Measurements from ENCODE around the gene EID2B. TPM values are rescaled to one million over a fixed set of nuclear protein-coding genes. Genes with fewer than 3 reads are reported as not detected.

The EID2B gene
- total and polyA plus RNA-seq, 2 of the 8 experiments (the other 6 are each of a cell fraction or from before 2014, with no cell fraction given): 2.1 to 2.4 TPM

DNA sequence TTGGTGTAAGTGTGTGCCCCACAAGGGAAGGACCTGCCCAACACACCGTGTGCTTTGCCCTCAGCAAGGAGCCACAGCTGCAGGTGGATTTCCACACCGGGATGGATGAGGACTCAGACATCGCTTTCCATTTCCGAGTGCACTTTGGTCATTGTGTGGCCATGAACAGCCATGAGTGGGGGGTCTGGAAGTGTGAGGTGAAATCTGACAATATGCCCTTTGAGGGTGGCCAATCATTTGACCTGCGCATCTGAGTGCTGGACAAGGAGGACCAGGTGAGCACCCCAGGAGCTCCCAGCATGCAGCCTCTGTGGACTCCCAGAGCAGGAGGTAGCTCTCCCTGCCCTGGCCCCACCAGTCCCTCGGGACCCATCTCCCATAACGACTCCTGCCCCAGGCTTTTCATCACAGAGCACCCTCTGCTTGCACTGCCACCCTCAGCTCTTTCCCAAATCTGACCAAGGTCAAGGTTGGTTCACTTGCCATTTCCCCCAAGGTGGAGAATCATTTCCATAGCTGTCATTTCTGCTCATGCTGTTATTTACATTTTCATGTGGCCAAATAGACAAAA is 20.5 kb upstream of the EID2B start:
- H2BK120ac ChIP-seq (replicated peaks; ENCODE audit: low read depth, low read length): no peak overlapping the region
- TF ChIP-seq SRF (IDR thresholded peaks at IDR 0.05; ENCODE audit: low read depth, low read length) (no peak), CHD2 (IDR thresholded peaks at IDR 0.05; ENCODE audit: low read length) (no peak), TAF7 (optimal IDR thresholded peaks at IDR 0.05; ENCODE audit: borderline replicate concordance, low read depth, low read length) (no peak), POLR2AphosphoS5 (IDR thresholded peaks at IDR 0.05; ENCODE audit: low read depth, low read length) (no peak), SAP30 (IDR thresholded peaks at IDR 0.05; ENCODE audit: insufficient read depth, insufficient replicate concordance, low read length) (no peak), CBX8 (IDR thresholded peaks at IDR 0.05; ENCODE audit: borderline replicate concordance, low read depth, low read length) (no peak), KDM1A (IDR thresholded peaks at IDR 0.05; ENCODE audit: borderline replicate concordance, low read length) (no peak), RAD21 (IDR thresholded peaks at IDR 0.05 in 1 of 2, conservative IDR thresholded peaks at IDR 0.05 in 1 of 2; ENCODE audit: low read depth in 2 of 2, low read length in 2 of 2) (no peak), SIRT6 (IDR thresholded peaks at IDR 0.05; ENCODE audit: low read length) (no peak), ASH2L (IDR thresholded peaks at IDR 0.05; ENCODE audit: low read length) (no peak), EGR1 (IDR thresholded peaks at IDR 0.05; ENCODE audit: borderline replicate concordance, low read depth, low read length) (no peak), CTBP2 (IDR thresholded peaks at IDR 0.05; ENCODE audit: borderline replicate concordance, insufficient read depth, insufficient read length, low read length) (no peak), POU5F1 (IDR thresholded peaks at IDR 0.05; ENCODE audit: low read depth, low read length) (no peak)
- H3K4me2 ChIP-seq (ENCODE audit: insufficient read depth in 1 of 2, low read depth in 2 of 2, low read length in 2 of 2): no peak overlapping the region

More for the DNA sequence above, 20.5 kb upstream of the EID2B start:
- no peaks in the 10 kb centered on the region for H3K79me1 ChIP-seq (ENCODE audit: low read depth, low read length)
- no peak overlapping the region for H3K9ac ChIP-seq (replicated peaks in 1 of 4; ENCODE audit: extremely low read depth in 1 of 4, low read depth in 3 of 4, low read length in 3 of 4)
- H2BK15ac ChIP-seq (ENCODE audit: low read length): no peak overlapping the region; the same call in 1 of the 2 replicates
- H3K27me3 ChIP-seq (replicated peaks in 1 of 4; ENCODE audit: control insufficient read depth in 3 of 4, extremely low read depth in 1 of 4, insufficient read depth in 3 of 4, low read length in 3 of 4): no peaks in the 10 kb centered on the region
- H2AK5ac ChIP-seq (ENCODE audit: low read depth, low read length): no peak overlapping the region
- H3K18ac ChIP-seq (ENCODE audit: extremely low read depth, low read length): no peak overlapping the region
- no peak overlapping the region for H4K91ac ChIP-seq (replicated peaks; ENCODE audit: insufficient read length, low read length)
- H3K79me2 ChIP-seq (ENCODE audit: control insufficient read depth in 1 of 2, insufficient read depth in 2 of 2, low read length in 2 of 2): no peaks in the 10 kb centered on the region
- H3K23me2 ChIP-seq (ENCODE audit: low read depth, low read length): no peaks in the 10 kb centered on the region
- H3K14ac ChIP-seq (ENCODE audit: insufficient read length): no peak overlapping the region
- ChIA-PET CTCF (ENCODE audit: partially characterized antibody) (interaction anchor here (0.7 to 6.8 kb wide), 5 partner anchors 10 to 218 kb away, joined by 3 to 108 read pairs (median 7); partner anchors contain the start of gene EID2B), POLR2A (ENCODE audit: partially characterized antibody) (interaction anchor here (1.2 kb wide), 2 partner anchors 9 to 118 kb away, joined by 3 read pairs; no protein-coding TSS in a partner anchor)
- no peak overlapping the region for H3K56ac ChIP-seq (replicated peaks; ENCODE audit: insufficient read length, low read depth, low read length)
- H2AFZ ChIP-seq (ENCODE audit: low read length): no peak overlapping the region
- no peak overlapping the region for H3K4me3 ChIP-seq (ENCODE audit: extremely low read depth in 1 of 4, insufficient read depth in 2 of 4, low read depth in 3 of 4, low read length in 4 of 4)
- DNase-seq (ENCODE audit: low read depth in 1 of 2, low spot score in 2 of 2) (no peak), FAIRE-seq (no peak)
- no peak overlapping the region for H3K4ac ChIP-seq (replicated peaks; ENCODE audit: insufficient read length, low read depth, low read length)
- no peaks in the 10 kb centered on the region for H4K20me1 ChIP-seq (replicated peaks in 1 of 2; ENCODE audit: control insufficient read depth in 1 of 2, insufficient read depth in 2 of 2, low read length in 2 of 2)
- no peak overlapping the region for H4K8ac ChIP-seq (ENCODE audit: extremely low read depth, insufficient read depth, low read length)
- H2BK5ac ChIP-seq (ENCODE audit: low read depth, low read length): no peak overlapping the region
- peak overlapping the region; percentile 80; the same call in 1 of the 2 replicates for H2BK12ac ChIP-seq (ENCODE audit: low read depth, low read length)
- H2BK20ac ChIP-seq (ENCODE audit: low read length): no peak overlapping the region
- 83% methylated on average over 7 of the region's 7 CpGs; no CpG with 5 or more reads in 1 of the 2 experiments for WGBS, 2 experiments (ENCODE audit: extremely low coverage in 1 of 2, insufficient coverage in 1 of 2, insufficient read length in 1 of 2, insufficient replicate concordance in 2 of 2, low coverage in 1 of 2, low lambda C conversion rate in 2 of 2, missing lambda C conversion rate in 1 of 2)
- no peaks in the 10 kb centered on the region for H3K9me3 ChIP-seq (ENCODE audit: insufficient read depth in 2 of 2, low read depth in 1 of 2, low read length in 1 of 2)
- no peaks in the 10 kb centered on the region for H3K36me3 ChIP-seq (ENCODE audit: control insufficient read depth in 2 of 4, insufficient read depth in 4 of 4, low read length in 3 of 4)
- no peak overlapping the region for H4K5ac ChIP-seq (ENCODE audit: insufficient read length, low read depth, low read length)
- no peak overlapping the region for H3K27ac ChIP-seq (ENCODE audit: low read depth, low read length)
- H3K23ac ChIP-seq (ENCODE audit: insufficient read length): no peak overlapping the region
- H3K4me1 ChIP-seq (replicated peaks in 1 of 4; ENCODE audit: control insufficient read depth in 3 of 4, insufficient read depth in 4 of 4, low read length in 3 of 4): no peaks in the 10 kb centered on the region
